Glomerular visceral epithelial cell (primary cell): ENCODE results near the gene PTMS.
"Not testable (repeated sequence)": the region's sequence is repeated elsewhere in the genome, so short reads cannot be mapped to it uniquely, and the experiment has no call there.

Experiments used
- DNase-seq: peaks from one replicate; pipeline ENCODE4 v3.0.0-alpha.2; 2016; ENCODE audit errors: extremely low spot score

Gene PTMS

GRCh38 chr12:6765634-6766581, at the start of gene PTMS:
PTMS (plus strand) TSS chr12:6766363; CDS start chr12:6766706, 343 bp downstream.
- DNase-seq: peak; percentile 95

- no peak for DNase-seq
Observed at GRCh38 chr12:6716874-6717437, 49.2 kb upstream of the PTMS start.

GRCh38 chr12:6722863-6723262, 43.3 kb upstream of the PTMS start:
- DNase-seq: no peak

- DNase-seq: peak; percentile 98
Observed at GRCh38 chr12:6723607-6724408, 42.4 kb upstream of the PTMS start, which contains the start of gene COPS7A. COPS7A (plus strand) TSS chr12:6724046; CDS start chr12:6724657, 611 bp downstream.

GRCh38 chr12:6724409-6724797, 41.8 kb upstream of the PTMS start:
- peak; percentile 32 for DNase-seq

GRCh38 chr12:6725350-6725749, 40.8 kb upstream of the PTMS start:
- DNase-seq: no peak

- DNase-seq: no peak
Observed at GRCh38 chr12:6729186-6729585, 37.0 kb upstream of the PTMS start.

GRCh38 chr12:6730169-6730568, 36.0 kb upstream of the PTMS start:
- DNase-seq: no peak

GRCh38 chr12:6734506-6735387, 31.4 kb upstream of the PTMS start:
- no peak for DNase-seq

- peak; percentile 57 for DNase-seq
Observed at GRCh38 chr12:6735448-6736191, 30.5 kb upstream of the PTMS start.

- DNase-seq: no peak
Observed at GRCh38 chr12:6736754-6737153, 29.4 kb upstream of the PTMS start.

GRCh38 chr12:6742080-6742479, 24.1 kb upstream of the PTMS start:
- not testable (repeated sequence) for DNase-seq

GRCh38 chr12:6742834-6743233, 23.3 kb upstream of the PTMS start:
- no peak for DNase-seq

GRCh38 chr12:6743300-6743699, 22.9 kb upstream of the PTMS start:
- not testable (repeated sequence) for DNase-seq

GRCh38 chr12:6745741-6746525, 20.2 kb upstream of the PTMS start:
- no peak for DNase-seq

GRCh38 chr12:6747216-6747615, 18.9 kb upstream of the PTMS start:
- no peak for DNase-seq

GRCh38 chr12:6748761-6749160, 17.4 kb upstream of the PTMS start:
- no peak for DNase-seq

- DNase-seq: no peak
Observed at GRCh38 chr12:6750506-6750905, 15.7 kb upstream of the PTMS start.

GRCh38 chr12:6751767-6752166, 14.4 kb upstream of the PTMS start:
- DNase-seq: no peak
